GM19239 (cell line): Measurements from ENCODE around the gene SLC35E3.
"Not testable (repeated sequence)": the region's sequence is repeated elsewhere in the genome, so short reads cannot be mapped to it uniquely, and the experiment has no call there.

ENCODE experiments used
- DNase-seq: peaks from one replicate; pipeline ENCODE4 v3.0.0; 2011; ENCODE audit warnings: low spot score; ENCODE audit not compliant: insufficient read length
- FAIRE-seq: peaks from 2 replicates; lab custom pipeline; 2011; peaks lifted over from hg19 to GRCh38; lab: Jason Lieb, UNC

SLC35E3 gene

DNA sequence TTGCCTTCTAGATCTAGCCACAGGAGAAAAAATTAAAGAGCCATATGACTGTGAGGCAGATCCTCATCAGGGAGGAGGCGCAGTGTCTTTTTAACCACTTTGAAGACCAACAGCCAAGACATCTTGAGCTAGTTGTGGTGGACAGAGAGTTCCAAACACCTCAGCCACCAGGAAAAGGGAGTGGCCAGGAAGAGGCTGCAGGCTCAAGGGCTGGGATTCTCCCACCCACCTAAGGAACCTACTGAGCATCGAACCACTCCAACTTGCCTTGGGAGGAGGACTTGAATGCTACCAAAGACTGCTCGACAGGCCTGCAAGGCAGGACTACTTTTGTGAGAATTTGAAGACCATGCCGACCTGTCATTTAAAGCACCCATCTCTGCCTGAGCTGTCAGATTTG lies 47.5 kb downstream of the SLC35E3 start:
- no peak for FAIRE-seq
- DNase-seq, result no peak

- DNase-seq (no peak), FAIRE-seq (no peak)
These were observed 48.1 kb downstream of the SLC35E3 start for GRCh38 chr12:68793975-68794652.

- FAIRE-seq, result no peak
These were observed 48.8 kb downstream of the SLC35E3 start for GRCh38 chr12:68794653-68795251.

DNA sequence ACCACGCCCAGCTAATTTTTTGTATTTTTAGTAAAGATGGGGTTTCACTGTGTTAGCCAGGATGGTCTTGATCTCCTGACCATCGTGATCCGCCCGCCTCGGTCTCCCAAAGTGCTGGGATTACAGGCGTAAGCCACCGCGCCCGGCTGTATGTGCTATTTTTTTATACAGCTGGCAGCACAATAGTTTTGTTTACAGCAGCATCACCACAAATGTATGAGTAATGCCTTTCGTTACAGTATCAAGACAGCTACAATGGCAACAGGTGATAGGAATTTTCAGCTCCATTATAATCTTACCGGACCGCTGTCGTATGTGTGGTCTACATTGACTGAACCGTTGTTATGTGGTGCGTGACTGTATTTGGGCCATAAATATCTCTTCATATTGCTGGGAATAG lies 50.4 kb downstream of the SLC35E3 start:
- DNase-seq, result no peak
- no peak for FAIRE-seq

More at GRCh38 chr12:68794653-68795251, 48.8 kb downstream of the SLC35E3 start:
- no peak for DNase-seq

DNA sequence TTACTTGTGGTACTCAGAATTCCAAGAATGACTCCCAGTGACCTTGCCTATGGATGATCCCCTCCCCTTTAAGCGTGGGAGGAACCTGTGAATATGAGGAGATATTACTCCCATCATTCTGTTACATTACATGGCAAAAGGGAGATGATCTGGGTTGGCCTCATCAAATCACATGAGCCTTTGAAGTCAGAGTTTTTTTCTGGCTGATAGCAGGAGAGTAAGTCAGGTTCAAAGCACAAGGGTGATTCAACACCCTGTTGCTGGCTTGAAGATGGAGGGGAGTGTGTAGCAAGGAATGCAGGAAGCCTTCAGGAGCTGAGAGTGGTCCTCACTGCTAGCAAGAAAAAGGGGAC lies 52.9 kb downstream of the SLC35E3 start:
- no peak for DNase-seq

GRCh38 chr12:68800294-68800693 lies 54.3 kb downstream of the SLC35E3 start:
- FAIRE-seq, result no peak

More for the DNA sequence above, 52.9 kb downstream of the SLC35E3 start:
- no peak for FAIRE-seq

DNA sequence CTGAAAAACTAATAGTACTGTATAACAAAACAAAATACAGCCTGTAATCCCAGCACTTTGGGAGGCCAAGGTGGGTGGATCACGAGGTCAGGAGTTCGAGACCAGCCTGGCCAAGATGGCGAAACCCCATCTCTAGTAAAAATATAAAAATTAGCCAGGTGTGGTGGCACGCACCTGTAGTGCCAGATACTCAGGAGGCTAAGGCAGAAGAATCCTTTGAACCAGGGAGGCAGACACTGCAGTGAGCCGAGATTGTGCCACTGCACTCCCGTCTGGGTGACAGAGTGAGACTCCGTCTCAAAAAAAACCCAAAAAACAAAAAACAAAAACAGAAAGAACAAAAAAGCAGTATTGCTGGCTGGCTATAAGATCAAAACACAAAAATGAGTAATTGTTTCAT lies 55.1 kb downstream of the SLC35E3 start:
- not testable (repeated sequence) for DNase-seq, FAIRE-seq

More at GRCh38 chr12:68800294-68800693, 54.3 kb downstream of the SLC35E3 start:
- no peak for DNase-seq

GRCh38 chr12:68802372-68802745 lies 56.4 kb downstream of the SLC35E3 start:
- not testable (repeated sequence) for FAIRE-seq, DNase-seq

- DNase-seq, FAIRE-seq: not testable (repeated sequence)
These were observed 57.1 kb downstream of the SLC35E3 start for GRCh38 chr12:68802911-68803651.

GRCh38 chr12:68803948-68804656 lies 58.1 kb downstream of the SLC35E3 start:
- DNase-seq, result no peak
- no peak for FAIRE-seq

- FAIRE-seq (no peak), DNase-seq (no peak)
These were observed 58.9 kb downstream of the SLC35E3 start for GRCh38 chr12:68804657-68805591.

DNA sequence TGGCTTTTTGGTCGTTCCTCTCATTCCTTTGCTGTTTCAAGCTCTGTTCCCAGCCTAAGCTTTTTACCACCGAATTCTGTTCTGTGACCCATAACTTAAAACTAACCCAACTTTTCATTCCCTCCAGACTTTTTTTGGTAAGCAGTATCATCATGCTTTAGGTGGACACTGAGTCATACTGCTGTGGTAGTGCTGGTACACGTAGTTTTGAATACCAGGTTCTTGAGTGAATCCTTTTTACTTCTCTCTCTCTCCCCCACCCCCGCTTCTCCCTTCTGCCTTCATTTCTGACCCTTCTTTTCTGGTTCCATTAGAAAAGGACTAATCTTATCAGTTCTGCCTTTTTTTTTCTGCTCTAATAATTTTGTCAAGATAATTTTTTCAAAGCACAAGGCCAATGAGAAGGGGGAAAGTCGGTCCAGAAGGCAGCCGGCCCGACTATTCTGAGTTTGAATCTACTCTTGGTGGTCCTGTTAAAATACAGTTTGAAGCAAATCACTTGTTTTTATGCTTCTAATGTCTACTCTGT lies 59.7 kb downstream of the SLC35E3 start:
- FAIRE-seq (no peak), DNase-seq (no peak)

GRCh38 chr12:68806488-68807237 lies 60.7 kb downstream of the SLC35E3 start:
- FAIRE-seq, result no peak
- no peak for DNase-seq

DNA sequence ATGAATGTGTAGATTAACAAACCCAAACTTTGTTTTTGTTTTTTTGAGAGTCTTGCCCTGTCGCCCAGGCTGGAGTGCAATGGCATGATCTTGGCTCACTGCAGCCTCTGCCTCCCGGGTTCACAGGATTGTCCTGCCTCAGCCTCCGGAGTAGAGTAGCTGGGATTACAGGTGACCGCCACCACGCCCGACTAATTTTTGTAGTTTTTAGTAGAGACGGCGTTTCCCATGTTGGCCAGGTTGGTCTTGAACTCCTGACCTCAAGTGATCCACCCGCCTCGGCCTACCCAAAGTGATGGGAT lies 61.2 kb downstream of the SLC35E3 start:
- FAIRE-seq, DNase-seq: not testable (repeated sequence)

GRCh38 chr12:68807576-68808387 lies 61.8 kb downstream of the SLC35E3 start, which contains the start of gene MDM2:
MDM2 (plus strand) TSS chr12:68808177; CDS start chr12:68808478, 301 bp downstream.
- FAIRE-seq (peak; percentile 91), DNase-seq (peak; percentile 69)

DNA sequence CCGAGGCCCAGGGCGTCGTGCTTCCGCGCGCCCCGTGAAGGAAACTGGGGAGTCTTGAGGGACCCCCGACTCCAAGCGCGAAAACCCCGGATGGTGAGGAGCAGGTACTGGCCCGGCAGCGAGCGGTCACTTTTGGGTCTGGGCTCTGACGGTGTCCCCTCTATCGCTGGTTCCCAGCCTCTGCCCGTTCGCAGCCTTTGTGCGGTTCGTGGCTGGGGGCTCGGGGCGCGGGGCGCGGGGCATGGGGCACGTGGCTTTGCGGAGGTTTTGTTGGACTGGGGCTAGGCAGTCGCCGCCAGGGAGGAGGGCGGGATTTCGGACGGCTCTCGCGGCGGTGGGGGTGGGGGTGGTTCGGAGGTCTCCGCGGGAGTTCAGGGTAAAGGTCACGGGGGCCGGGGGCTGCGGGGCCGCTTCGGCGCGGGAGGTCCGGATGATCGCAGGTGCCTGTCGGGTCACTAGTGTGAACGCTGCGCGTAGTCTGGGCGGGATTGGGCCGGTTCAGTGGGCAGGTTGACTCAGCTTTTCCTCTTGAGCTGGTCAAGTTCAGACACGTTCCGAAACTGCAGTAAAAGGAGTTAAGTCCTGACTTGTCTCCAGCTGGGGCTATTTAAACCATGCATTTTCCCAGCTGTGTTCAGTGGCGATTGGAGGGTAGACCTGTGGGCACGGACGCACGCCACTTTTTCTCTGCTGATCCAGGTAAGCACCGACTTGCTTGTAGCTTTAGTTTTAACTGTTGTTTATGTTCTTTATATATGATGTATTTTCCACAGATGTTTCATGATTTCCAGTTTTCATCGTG lies 62.6 kb downstream of the SLC35E3 start:
- DNase-seq (peak; percentile 39), FAIRE-seq (peak; percentile 86)
